MG63 (cell line): ENCODE results near the gene HEPH. TPM values are rescaled to one million over a fixed set of nuclear protein-coding genes. Genes with fewer than 3 reads are reported as not detected.
"Not testable (repeated sequence)": the region's sequence is repeated elsewhere in the genome, so short reads cannot be mapped to it uniquely, and the experiment has no call there.

Experiments
- DNase-seq: peaks from one replicate; pipeline ENCODE4 v3.0.0-alpha.2; 2020
- H3K27me3 ChIP-seq: fragments of 250-450 bp; sonication (Bioruptor Pico); 2 replicates; pipeline ENCODE4 v1.5.1; 2020; ENCODE audit warnings: mild to moderate bottlenecking, moderate library complexity
- H3K36me3 ChIP-seq: fragments of 250-450 bp; sonication (Bioruptor Pico); 2 replicates; pipeline ENCODE4 v1.5.1; 2020; ENCODE audit warnings: mild to moderate bottlenecking, moderate library complexity
- H3K4me3 ChIP-seq: fragments of 250-450 bp; sonication (Bioruptor Pico); 2 replicates; pipeline ENCODE4 v1.5.1; 2020; ENCODE audit warnings: mild to moderate bottlenecking, moderate library complexity
- H3K9me3 ChIP-seq: fragments of 250-450 bp; sonication (Bioruptor Pico); 2 replicates; pipeline ENCODE4 v1.5.1; 2020; ENCODE audit warnings: mild to moderate bottlenecking, moderate library complexity
- total RNA-seq: library from RNA; depleted of rRNA; stranded (reverse); fragments of >200 nt; shearing (Covaris generic); gene quantifications from 2 replicates; pipeline ENCODE4 v1.2.3, GENCODE V29; 2014; ENCODE audit warnings: low replicate concordance; rRNA removed

The HEPH gene
- total RNA-seq, 1 experiment from 2014 or later, result 0.82 TPM

DNA sequence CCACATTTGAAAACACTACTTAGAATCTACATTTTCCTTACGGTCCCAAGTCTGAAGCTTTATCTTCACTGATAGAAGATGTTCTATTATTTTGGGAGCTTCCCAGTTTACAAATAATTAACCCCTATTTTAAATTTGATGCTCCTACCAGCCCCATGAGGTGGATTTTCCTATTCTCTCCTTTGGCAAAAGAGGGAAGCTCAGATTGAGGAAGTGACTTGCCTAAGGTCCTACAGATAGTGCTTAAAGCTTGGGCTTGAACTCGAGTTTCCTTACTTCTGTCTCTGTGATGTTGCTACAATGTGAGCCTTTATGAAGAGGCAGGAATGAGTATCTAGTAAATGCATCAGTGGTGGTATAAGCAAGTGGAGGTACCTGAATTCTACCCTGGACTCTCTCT is 27.5 kb downstream of the HEPH start:
- H3K36me3 ChIP-seq, result no peaks in the 10 kb centered on the region
- H3K27me3 ChIP-seq, result no peaks in the 10 kb centered on the region
- DNase-seq, result no peak
- no peaks in the 10 kb centered on the region for H3K9me3 ChIP-seq
- H3K4me3 ChIP-seq, result no peak overlapping the region

DNA sequence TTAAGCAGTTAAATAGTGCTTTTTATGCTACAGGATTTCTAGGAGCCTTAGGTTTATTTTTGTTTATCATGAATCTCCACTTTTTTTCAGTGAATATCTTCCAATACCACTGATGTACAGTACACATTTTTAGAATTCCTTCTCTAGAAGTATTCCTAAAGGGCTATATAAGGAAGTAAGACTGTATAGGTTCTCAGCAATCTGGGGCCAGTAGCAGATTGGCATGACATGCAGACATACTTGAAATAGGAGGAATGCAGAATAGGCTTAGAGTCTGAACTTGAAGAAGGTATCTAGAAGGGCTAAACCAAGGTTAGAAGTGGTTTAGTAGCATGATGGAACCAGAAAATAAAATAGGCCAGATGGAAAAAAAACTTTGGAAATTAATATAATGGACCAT is 29.8 kb downstream of the HEPH start:
- Histone ChIP-seq H3K9me3 (no peaks in the 10 kb centered on the region), H3K36me3 (no peaks in the 10 kb centered on the region), H3K4me3 (no peak overlapping the region), H3K27me3 (no peaks in the 10 kb centered on the region)
- no peak for DNase-seq

DNA sequence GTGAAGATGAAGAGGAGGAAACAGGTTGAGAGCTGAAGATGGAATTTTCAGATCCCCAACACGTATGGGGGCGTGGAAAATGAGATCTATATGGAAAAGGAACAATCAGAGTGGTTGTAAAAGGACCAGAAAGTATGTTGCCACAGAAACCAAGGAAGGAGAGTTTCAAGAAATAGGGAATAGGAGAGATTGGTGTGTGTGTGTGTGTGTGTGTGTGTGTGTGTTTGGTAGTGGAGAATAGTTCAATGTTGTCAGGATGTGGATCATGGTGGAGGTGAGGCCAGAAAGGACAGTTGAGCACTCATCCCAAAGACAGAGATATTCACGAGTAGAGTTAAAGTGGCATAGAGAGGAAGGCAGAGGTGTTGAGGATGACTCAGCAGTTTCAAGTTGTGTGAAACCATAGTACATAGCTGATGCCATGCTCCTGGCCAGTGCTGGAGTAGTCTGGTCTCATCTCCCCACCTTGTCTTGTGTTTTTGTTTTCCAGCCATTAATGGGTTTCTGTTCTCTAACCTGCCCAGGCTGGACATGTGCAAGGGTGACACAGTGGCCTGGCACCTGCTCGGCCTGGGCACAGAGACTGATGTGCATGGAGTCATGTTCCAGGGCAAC is 36.1 kb downstream of the HEPH start:
- no peak for DNase-seq
- Histone ChIP-seq H3K4me3 (no peak overlapping the region), H3K9me3 (no peaks in the 10 kb centered on the region), H3K36me3 (no peaks in the 10 kb centered on the region), H3K27me3 (no peaks in the 10 kb centered on the region)

DNA sequence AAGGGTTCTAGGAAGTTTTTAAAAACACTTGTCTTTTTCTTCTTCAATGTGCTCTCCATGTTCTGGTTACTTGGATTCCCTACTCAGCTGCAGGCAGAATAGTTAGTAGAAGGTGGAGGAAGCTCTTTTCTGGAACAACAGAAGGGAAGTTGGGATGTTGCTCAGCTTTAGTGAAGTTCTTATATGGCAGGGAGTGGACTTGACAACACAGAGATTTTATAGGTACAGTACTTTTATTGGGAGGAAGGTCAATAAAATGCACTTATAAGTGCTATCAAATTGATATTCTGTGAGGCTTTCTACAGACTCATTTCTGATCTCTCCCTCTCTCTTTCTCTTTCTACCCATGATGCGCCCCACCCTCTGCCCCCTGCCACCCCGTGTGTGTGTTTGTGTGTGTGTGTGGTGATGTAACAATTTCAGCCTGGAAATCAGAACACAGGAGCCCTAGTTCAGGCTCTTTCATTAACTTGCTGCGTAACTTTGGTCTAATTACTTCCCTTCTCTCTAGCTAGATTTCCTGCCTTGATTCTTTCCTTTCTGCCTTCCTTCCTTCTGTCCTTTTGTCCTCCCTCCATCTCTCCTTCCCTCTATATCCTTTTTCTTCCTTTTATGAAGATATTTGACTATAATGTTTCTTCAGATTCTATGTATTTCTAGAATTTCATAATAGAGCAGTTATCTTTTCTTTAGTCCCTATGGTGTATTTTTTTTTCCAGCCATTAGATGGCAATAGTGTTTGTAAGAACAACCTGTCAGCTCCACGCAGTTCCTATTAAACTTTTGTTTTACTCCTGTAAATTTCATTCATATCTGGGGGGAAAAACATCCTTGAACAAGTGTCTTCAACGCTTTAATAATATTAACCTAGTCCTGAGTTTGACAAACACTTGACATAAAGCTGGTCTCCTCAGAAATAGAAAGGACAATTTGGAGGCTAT is 37.1 kb downstream of the HEPH start:
- DNase-seq, result no peak
- no peak overlapping the region for H3K4me3 ChIP-seq
- H3K27me3 ChIP-seq, result no peaks in the 10 kb centered on the region
- H3K9me3 ChIP-seq, result no peaks in the 10 kb centered on the region
- H3K36me3 ChIP-seq, result no peaks in the 10 kb centered on the region

DNA sequence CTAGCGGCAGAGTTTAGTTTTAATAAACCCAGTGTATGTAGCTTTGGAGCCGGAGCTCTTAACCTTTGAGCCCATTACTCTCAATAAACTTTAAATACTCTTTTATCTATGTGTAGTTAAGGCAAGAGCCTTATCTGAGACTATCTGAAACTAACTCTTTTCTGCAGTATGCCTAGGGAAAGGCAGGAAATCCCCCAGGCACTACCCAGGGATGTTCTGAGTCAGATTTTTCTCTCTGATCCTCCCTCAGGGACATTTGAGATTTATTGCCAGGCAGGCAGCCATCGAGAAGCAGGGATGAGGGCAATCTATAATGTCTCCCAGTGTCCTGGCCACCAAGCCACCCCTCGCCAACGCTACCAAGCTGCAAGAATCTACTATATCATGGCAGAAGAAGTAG is 39.1 kb downstream of the HEPH start:
- H3K36me3 ChIP-seq, result no peaks in the 10 kb centered on the region
- no peaks in the 10 kb centered on the region for H3K27me3 ChIP-seq
- no peaks in the 10 kb centered on the region for H3K9me3 ChIP-seq
- DNase-seq, result no peak
- H3K4me3 ChIP-seq, result no peak overlapping the region

DNA sequence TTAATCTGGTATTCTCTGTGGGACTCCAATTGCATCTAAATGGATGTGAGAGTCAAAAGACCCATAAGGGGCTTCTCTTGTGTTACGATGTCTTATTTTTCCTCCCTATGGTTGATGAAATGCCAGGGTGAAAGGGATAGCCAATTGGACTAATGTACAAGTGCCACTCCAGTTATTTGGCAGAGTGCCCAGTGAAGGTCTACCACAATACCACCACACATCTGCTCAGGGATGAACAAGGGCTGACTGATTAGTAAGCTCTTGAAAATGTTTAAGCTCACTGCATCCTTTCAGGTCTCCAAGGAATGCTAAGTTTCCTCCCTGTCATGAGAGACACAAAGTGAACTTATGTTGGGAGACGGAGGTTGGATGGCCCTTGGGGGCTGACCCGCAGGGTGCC is 57.8 kb downstream of the HEPH start:
- DNase-seq, result no peak
- no peak overlapping the region for H3K4me3 ChIP-seq
- no peaks in the 10 kb centered on the region for H3K36me3 ChIP-seq
- H3K27me3 ChIP-seq, result no peaks in the 10 kb centered on the region
- H3K9me3 ChIP-seq, result no peaks in the 10 kb centered on the region

DNA sequence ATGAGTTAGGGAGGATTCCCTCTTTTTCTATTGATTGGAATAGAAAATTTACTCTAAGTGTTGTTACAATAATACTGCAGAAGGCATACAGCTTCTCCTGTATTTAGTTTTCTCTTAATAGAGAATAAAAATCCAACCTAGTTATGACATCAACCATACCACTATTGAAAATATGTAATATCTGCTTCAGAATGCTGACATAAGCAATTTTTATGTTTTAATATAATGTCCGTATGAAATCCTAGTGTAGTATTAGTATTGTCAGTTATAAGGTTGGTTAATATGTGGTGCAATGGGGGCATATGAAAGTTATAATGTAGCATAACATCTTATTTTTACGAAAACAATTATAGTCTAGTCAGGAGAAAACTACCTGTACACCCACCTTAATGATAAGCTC is 68.2 kb downstream of the HEPH start:
- H3K27me3 ChIP-seq, result no peaks in the 10 kb centered on the region
- H3K4me3 ChIP-seq, result no peak overlapping the region
- no peaks in the 10 kb centered on the region for H3K36me3 ChIP-seq
- no peaks in the 10 kb centered on the region for H3K9me3 ChIP-seq
- DNase-seq, result no peak

DNA sequence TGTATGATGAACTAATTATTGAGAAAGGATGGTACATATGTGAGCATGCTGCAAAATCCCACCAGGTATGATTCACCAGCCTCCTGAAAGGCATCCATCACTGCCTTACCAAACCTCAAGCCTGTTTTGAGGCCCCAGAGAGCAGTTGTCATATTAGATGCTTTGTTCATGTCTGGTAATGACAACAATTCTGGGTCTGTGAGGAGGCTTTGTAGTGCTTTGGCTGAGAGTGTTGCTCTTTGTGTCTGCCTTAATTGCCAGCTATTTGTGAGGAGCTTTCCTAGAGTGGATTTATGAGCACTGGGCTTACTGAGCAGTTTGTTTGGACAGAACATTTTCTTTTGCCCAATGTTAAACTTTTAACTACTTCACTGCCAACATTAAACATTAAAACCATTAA is 69.2 kb downstream of the HEPH start:
- H3K27me3 ChIP-seq, result no peaks in the 10 kb centered on the region
- no peak overlapping the region for H3K4me3 ChIP-seq
- H3K36me3 ChIP-seq, result no peaks in the 10 kb centered on the region
- no peaks in the 10 kb centered on the region for H3K9me3 ChIP-seq
- DNase-seq, result no peak

DNA sequence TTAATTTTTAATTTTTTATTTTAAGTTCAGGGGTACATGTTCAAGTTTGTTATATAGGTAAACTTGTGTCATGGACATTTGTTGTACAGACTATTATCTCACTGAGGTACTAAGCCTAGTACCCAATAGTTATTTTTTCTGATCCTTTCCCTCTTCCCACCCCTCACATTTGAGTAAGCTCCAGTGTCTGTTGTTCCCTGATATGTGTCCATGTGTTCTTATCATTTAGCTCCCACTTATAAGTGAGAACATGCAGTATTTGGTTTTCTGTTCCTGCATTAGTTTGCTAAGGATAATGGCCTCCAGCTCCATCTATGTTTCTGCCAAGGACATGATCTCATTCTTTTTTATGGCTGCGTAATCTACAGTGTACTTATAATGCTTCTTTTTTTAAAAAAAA is 69.9 kb downstream of the HEPH start:
- not testable (repeated sequence) for H3K4me3 ChIP-seq, H3K36me3 ChIP-seq, H3K27me3 ChIP-seq, DNase-seq, H3K9me3 ChIP-seq

DNA sequence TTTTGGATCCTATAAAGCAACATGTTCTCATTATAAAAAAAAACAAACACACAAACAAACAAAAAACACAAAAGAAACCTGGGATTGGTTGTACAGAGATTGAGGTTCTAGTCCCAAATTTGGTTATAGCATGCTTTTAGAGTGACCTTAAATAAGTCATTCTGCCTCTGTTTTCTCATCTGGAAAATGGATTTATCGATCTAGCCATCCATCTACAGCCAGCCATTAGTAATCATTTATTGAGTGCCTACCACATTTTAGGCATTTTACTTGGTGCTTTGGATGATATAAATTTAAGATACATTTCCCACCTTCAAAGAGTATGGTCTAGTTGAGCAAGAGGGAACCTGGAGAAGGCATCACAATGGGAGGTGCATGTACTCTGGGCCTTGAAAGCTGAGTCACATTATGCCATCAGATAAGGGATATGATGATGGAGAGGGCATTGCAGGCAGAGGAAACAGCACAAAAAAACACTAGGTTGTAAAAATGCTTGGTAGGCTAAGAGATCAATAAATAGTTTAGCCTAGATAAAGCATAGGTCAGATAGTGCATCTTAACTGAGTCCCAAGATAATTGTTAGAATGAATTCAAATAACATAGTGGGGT is 91.4 kb downstream of the HEPH start:
- no peak overlapping the region for H3K4me3 ChIP-seq
- no peaks in the 10 kb centered on the region for H3K27me3 ChIP-seq
- H3K36me3 ChIP-seq, result no peaks in the 10 kb centered on the region
- no peaks in the 10 kb centered on the region for H3K9me3 ChIP-seq
- no peak for DNase-seq

DNA sequence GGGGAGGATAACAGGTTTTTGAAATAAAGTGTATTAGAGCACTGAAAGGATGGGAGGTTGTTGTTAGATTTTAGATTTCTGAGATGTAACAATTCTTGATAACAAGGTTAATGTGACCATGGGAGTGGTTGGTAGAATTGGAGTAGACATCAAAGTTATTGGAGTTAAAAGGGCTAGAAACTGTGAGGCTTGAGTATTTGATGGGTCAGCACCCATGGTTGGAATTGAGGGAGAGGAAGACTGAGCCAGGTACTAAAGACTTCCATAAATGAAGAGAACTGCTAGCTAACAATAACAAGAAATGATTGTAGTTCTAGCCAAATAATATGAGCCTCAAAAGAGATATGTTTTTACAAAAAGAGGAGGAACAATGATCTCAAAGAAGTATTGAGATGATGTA is 98.8 kb downstream of the HEPH start:
- H3K36me3 ChIP-seq, result no peaks in the 10 kb centered on the region
- H3K9me3 ChIP-seq, result no peaks in the 10 kb centered on the region
- no peak for DNase-seq
- no peaks in the 10 kb centered on the region for H3K27me3 ChIP-seq
- no peak overlapping the region for H3K4me3 ChIP-seq

Other genes with a start within 250 kb of the HEPH start
- gene VSIG4, start 124.2 kb upstream of the HEPH start, total RNA-seq, result not detected in 2 replicates